Liver (tissue), 9 donors: ENCODE results near the gene ABCA1. TPM values are rescaled to one million over a fixed set of nuclear protein-coding genes. Genes with fewer than 3 reads are reported as not detected.

ENCODE experiments used
- DNase-seq: peaks from one replicate; pipeline ENCODE4 v3.0.0-alpha.2; 2017; ENCODE audit warnings: low spot score
- H3K27ac ChIP-seq, 2 donors: one replicate each; pipeline ENCODE4 v1.7.0; 2013; ENCODE audit warnings: inconsistent platforms in 2 of 2, low read length in 2 of 2, control low read depth in 1 of 2, low read depth in 1 of 2, mild to moderate bottlenecking in 1 of 2
- H3K27me3 ChIP-seq, 4 donors: one replicate each; pipeline versions ENCODE4 v1.6.1 to v1.7.0; 2013; ENCODE audit warnings: low read length in 3 of 4, inconsistent platforms in 1 of 4, mild to moderate bottlenecking in 1 of 4, moderate library complexity in 1 of 4; ENCODE audit not compliant: control insufficient read depth in 4 of 4, insufficient read depth in 4 of 4
- H3K36me3 ChIP-seq, 4 donors: one replicate each; pipeline versions ENCODE4 v1.6.1 to v1.7.0; 2013; ENCODE audit warnings: low read length in 3 of 4, mild to moderate bottlenecking in 3 of 4, low read depth in 1 of 4, moderate library complexity in 1 of 4; ENCODE audit not compliant: control insufficient read depth in 4 of 4, insufficient read depth in 3 of 4
- H3K4me1 ChIP-seq, 4 donors: one replicate each; pipeline versions ENCODE4 v1.6.1 to v1.7.0; 2013; ENCODE audit warnings: low read length in 3 of 4, mild to moderate bottlenecking in 3 of 4, moderate library complexity in 1 of 4; ENCODE audit not compliant: control insufficient read depth in 4 of 4, insufficient read depth in 4 of 4
- H3K4me3 ChIP-seq, 3 donors: one replicate each; pipeline versions ENCODE4 v1.6.1 to v1.7.0; 2013; ENCODE audit warnings: low read length in 3 of 3, control low read depth in 1 of 3, low read depth in 1 of 3, mild to moderate bottlenecking in 1 of 3
- H3K9ac ChIP-seq, 2 donors: one replicate each; pipeline ENCODE4 v1.7.0; 2013; ENCODE audit warnings: low read length in 2 of 2, mild to moderate bottlenecking in 2 of 2, moderate library complexity in 2 of 2, control low read depth in 1 of 2, low read depth in 1 of 2
- H3K9me3 ChIP-seq, 4 donors: one replicate each; pipeline versions ENCODE4 v1.6.1 to v1.7.0; 2013; ENCODE audit warnings: low read length in 3 of 4; ENCODE audit not compliant: control insufficient read depth in 4 of 4
- ATF3 ChIP-seq: IDR thresholded peaks from 2 replicates; pipeline ENCODE4 v1.6.1; 2016; ENCODE audit warnings: antibody characterized with exemption
- CTCF ChIP-seq: fragments of 150-350 bp; IDR thresholded peaks from 2 replicates; pipeline ENCODE4 v1.5.1; 2017; ENCODE audit warnings: improper control_type of control experiment, low read depth, low read length; ENCODE audit not compliant: missing input control
- EGR1 ChIP-seq, 2 donors: IDR thresholded peaks; 2 replicates each; pipeline ENCODE4 v1.6.1; 2016 to 2018; ENCODE audit warnings: antibody characterized with exemption in 2 of 2, low read depth in 2 of 2
- FOXA1 ChIP-seq: IDR thresholded peaks from 2 replicates; pipeline ENCODE4 v1.6.1; 2016; ENCODE audit warnings: antibody characterized with exemption
- FOXA2 ChIP-seq: IDR thresholded peaks from 2 replicates; pipeline ENCODE4 v1.6.1; 2016; ENCODE audit warnings: antibody characterized with exemption
- GABPA ChIP-seq, 2 donors: IDR thresholded peaks in 1 of 2; conservative IDR thresholded peaks in 1 of 2; 2 replicates each; pipeline ENCODE4 v1.6.1; 2016; ENCODE audit warnings: antibody characterized with exemption in 2 of 2, mild to moderate bottlenecking in 1 of 2, moderate library complexity in 1 of 2
- HNF4A ChIP-seq, 2 donors: conservative IDR thresholded peaks; 2 replicates each; pipeline ENCODE4 v1.6.1; 2016; ENCODE audit warnings: antibody characterized with exemption in 2 of 2, mild to moderate bottlenecking in 2 of 2
- HNF4G ChIP-seq: IDR thresholded peaks from 2 replicates; pipeline ENCODE4 v1.6.1; 2016; ENCODE audit warnings: antibody characterized with exemption
- JUND ChIP-seq, 2 donors: IDR thresholded peaks; 2 replicates each; pipeline ENCODE4 v1.6.1; 2016; ENCODE audit warnings: antibody characterized with exemption in 2 of 2
- NR2F2 ChIP-seq: IDR thresholded peaks from 2 replicates; pipeline ENCODE4 v1.6.1; 2016; ENCODE audit warnings: antibody characterized with exemption
- RAD21 ChIP-seq, 2 donors: IDR thresholded peaks; 2 replicates each; pipeline ENCODE4 v1.6.1; 2016; ENCODE audit warnings: antibody characterized with exemption in 2 of 2, mild to moderate bottlenecking in 2 of 2
- RXRA ChIP-seq, 2 donors: IDR thresholded peaks; 2 replicates each; pipeline ENCODE4 v1.6.1; 2017 to 2018; ENCODE audit warnings: antibody characterized with exemption in 2 of 2, mild to moderate bottlenecking in 1 of 2
- SP1 ChIP-seq: IDR thresholded peaks from 2 replicates; pipeline ENCODE4 v1.6.1; 2018; ENCODE audit warnings: antibody characterized with exemption, mild to moderate bottlenecking
- TAF1 ChIP-seq: conservative IDR thresholded peaks from 2 replicates; pipeline ENCODE4 v1.6.1; 2016; ENCODE audit warnings: antibody characterized with exemption, mild to moderate bottlenecking
- YY1 ChIP-seq: IDR thresholded peaks from 2 replicates; pipeline ENCODE4 v1.6.1; 2016; ENCODE audit warnings: antibody characterized with exemption, mild to moderate bottlenecking
- WGBS: extraction: QIAGEN DNeasy Blood & Tissue Kit; methylation state at CpG from one replicate; pipeline ENCODE4 v1.1.7; 2013; 5-methylcytosine and 5-hydroxymethylcytosine counted together
- polyA plus RNA-seq, 2 donors: library from polyadenylated mRNA; stranded (reverse) in 1 of 2; unstranded in 1 of 2; fragments of 200-250 nt in 1 of 2; fragments of >200 nt in 1 of 2; fragmentation: Nextera tagmentation in 1 of 2; extraction: Ambion mirVana in 1 of 2; gene quantifications; one replicate each; pipeline versions ENCODE4 v1.2.1 to v1.2.3, GENCODE V29; 2013 to 2015
- total RNA-seq, 2 donors: library from RNA; depleted of rRNA; stranded (reverse); fragments of >200 nt; gene quantifications; one replicate each; pipeline ENCODE4 v1.2.3, GENCODE V29; 2014
- TF ChIP-seq, protein P1 (sequence below): IDR thresholded peaks from 2 replicates; pipeline ENCODE4 v1.6.1; 2016; ENCODE audit warnings: antibody characterized with exemption, mild to moderate bottlenecking
- TF ChIP-seq, protein P2 (sequence below): IDR thresholded peaks from 2 replicates; pipeline ENCODE4 v1.6.1; 2016; ENCODE audit warnings: antibody characterized with exemption
- donor health status: healthy.
- donor health status: healthy.
- donor health status: healthy.
- donor health status: healthy.
- donor health status: healthy.

Gene ABCA1
- total and polyA plus RNA-seq, 4 donors, result 15.4 to 223 (median 62.9) TPM

GRCh38 chr9:104802906-104803305, 125.0 kb downstream of the ABCA1 start:
- DNase-seq, result no peak
- H3K4me3 ChIP-seq, result no peak overlapping the region
- no peaks in the 10 kb centered on the region for H3K9me3 ChIP-seq
- peaks cover 16 to 93% (median 87%) of the 10 kb centered on the region in 4 donors for H3K36me3 ChIP-seq
- no peak overlapping the region for H3K27ac ChIP-seq
- no peaks in the 10 kb centered on the region for H3K4me1 ChIP-seq
- 96% methylated on average over 2 of the region's 2 CpGs for WGBS
- no peaks in the 10 kb centered on the region for H3K27me3 ChIP-seq
- TF ChIP-seq FOXA1 (no peak), HNF4G (no peak), HNF4A (conservative IDR thresholded peaks at IDR 0.05) (no peak), EGR1 (IDR thresholded peaks at IDR 0.05; ENCODE audit: low read depth in 2 of 2) (no peak), FOXA2 (no peak), CTCF (no peak), RAD21 (IDR thresholded peaks at IDR 0.05) (no peak)
- H3K9ac ChIP-seq, result no peak overlapping the region

DNA sequence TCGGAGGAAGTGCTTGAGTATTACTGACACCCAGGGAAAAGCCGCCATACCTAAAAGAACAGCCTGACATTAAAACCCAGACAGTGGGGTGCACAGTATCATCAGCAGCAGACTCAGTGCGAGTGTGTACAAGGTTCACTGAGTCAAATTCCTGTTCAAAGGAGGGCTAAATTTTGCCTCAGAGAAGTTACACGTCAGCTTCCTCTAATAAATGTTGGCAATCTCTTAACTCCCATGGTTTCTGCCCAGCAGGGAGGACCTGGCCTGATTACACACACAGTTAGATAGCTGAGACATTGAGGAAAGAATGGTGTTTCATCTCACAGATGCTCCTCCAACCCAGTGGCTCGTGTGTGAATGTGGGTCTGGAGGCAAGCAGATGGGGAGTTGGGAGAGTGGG, 125.8 kb downstream of the ABCA1 start:
- no peak overlapping the region for H3K9ac ChIP-seq
- H3K4me1 ChIP-seq, result no peaks in the 10 kb centered on the region
- H3K27me3 ChIP-seq, result no peaks in the 10 kb centered on the region
- no peak overlapping the region for H3K27ac ChIP-seq
- no peak for TF ChIP-seq FOXA2
- peaks cover 16 to 96% (median 92%) of the 10 kb centered on the region in 4 donors for H3K36me3 ChIP-seq
- WGBS, result 95% methylated on average over 5 of the region's 5 CpGs
- H3K4me3 ChIP-seq, result no peak overlapping the region
- no peaks in the 10 kb centered on the region for H3K9me3 ChIP-seq
- no peak for DNase-seq

DNA sequence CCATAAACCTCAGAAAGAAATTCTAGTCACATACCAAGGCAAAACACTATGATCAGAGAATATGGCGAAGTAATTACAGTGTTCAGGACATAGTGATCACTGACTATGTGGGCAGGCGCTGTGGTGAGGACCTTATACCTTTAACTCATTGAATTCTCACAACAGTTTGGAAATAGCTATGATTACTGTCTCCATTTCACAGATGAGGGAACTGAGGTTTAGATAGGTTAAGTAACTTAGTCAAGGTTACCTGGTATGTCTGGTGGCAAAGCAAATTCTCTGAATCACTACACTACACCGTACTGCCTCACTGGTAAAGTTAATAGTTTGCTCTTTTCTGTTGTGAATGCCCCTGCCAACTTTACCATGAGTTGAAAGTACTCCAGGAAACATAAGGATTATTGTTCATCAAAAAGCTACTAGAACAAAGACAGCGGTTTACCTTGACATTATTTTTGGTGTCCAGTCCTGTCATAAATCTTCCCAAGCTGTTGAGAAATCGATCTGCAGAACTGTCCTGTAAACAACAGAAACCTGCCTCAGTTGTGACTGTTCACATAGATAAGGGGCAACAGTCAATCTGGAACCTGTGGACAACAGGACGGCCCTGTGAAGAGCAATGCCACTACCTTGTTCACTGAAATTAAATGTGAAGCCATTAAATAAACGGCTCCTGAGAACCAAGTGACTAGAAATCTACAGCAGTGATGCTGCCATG, 127.7 kb downstream of the ABCA1 start:
- 90% methylated on average over 7 of the region's 7 CpGs for WGBS
- peaks cover 18 to 95% (median 92%) of the 10 kb centered on the region in 4 donors for H3K36me3 ChIP-seq
- H3K4me3 ChIP-seq, result no peak overlapping the region
- no peak overlapping the region for H3K27ac ChIP-seq
- H3K9ac ChIP-seq, result no peak overlapping the region
- H3K9me3 ChIP-seq, result no peaks in the 10 kb centered on the region
- no peaks in the 10 kb centered on the region for H3K4me1 ChIP-seq
- TF ChIP-seq JUND (IDR thresholded peaks at IDR 0.05), result no peak
- TF ChIP-seq, protein P1, sequence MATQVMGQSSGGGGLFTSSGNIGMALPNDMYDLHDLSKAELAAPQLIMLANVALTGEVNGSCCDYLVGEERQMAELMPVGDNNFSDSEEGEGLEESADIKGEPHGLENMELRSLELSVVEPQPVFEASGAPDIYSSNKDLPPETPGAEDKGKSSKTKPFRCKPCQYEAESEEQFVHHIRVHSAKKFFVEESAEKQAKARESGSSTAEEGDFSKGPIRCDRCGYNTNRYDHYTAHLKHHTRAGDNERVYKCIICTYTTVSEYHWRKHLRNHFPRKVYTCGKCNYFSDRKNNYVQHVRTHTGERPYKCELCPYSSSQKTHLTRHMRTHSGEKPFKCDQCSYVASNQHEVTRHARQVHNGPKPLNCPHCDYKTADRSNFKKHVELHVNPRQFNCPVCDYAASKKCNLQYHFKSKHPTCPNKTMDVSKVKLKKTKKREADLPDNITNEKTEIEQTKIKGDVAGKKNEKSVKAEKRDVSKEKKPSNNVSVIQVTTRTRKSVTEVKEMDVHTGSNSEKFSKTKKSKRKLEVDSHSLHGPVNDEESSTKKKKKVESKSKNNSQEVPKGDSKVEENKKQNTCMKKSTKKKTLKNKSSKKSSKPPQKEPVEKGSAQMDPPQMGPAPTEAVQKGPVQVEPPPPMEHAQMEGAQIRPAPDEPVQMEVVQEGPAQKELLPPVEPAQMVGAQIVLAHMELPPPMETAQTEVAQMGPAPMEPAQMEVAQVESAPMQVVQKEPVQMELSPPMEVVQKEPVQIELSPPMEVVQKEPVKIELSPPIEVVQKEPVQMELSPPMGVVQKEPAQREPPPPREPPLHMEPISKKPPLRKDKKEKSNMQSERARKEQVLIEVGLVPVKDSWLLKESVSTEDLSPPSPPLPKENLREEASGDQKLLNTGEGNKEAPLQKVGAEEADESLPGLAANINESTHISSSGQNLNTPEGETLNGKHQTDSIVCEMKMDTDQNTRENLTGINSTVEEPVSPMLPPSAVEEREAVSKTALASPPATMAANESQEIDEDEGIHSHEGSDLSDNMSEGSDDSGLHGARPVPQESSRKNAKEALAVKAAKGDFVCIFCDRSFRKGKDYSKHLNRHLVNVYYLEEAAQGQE, result no peak
- no peak for TF ChIP-seq YY1
- TF ChIP-seq FOXA1, result no peak
- TF ChIP-seq, protein P2, sequence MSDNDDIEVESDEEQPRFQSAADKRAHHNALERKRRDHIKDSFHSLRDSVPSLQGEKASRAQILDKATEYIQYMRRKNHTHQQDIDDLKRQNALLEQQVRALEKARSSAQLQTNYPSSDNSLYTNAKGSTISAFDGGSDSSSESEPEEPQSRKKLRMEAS, result no peak
- TF ChIP-seq CTCF, result no peak
- no peak for TF ChIP-seq HNF4G
- TF ChIP-seq EGR1 (IDR thresholded peaks at IDR 0.05; ENCODE audit: low read depth in 2 of 2), result no peak
- no peak for TF ChIP-seq GABPA (IDR thresholded peaks at IDR 0.05 in 1 of 2, conservative IDR thresholded peaks at IDR 0.05 in 1 of 2)
- no peak for TF ChIP-seq NR2F2
- no peak for TF ChIP-seq RXRA (IDR thresholded peaks at IDR 0.05)
- TF ChIP-seq ATF3, result no peak
- no peak for TF ChIP-seq TAF1
- no peak for TF ChIP-seq SP1
- TF ChIP-seq FOXA2, result no peak
- H3K27me3 ChIP-seq, result no peaks in the 10 kb centered on the region
- DNase-seq, result no peak
